Keratinocyte (primary cell): ENCODE results near the gene SHISA4.

Source experiments
- CTCF ChIP-seq, 3 experiments: IDR thresholded peaks in 1 of 3; conservative IDR thresholded peaks in 1 of 3; optimal IDR thresholded peaks in 1 of 3; 2 replicates in 2 of 3; 3 replicates in 1 of 3; pipeline versions ENCODE3 to v1.5.1; 2011; ENCODE audit warnings: low read length in 3 of 3, mild to moderate bottlenecking in 3 of 3, moderate library complexity in 2 of 3, control low read depth in 1 of 3, inconsistent platforms in 1 of 3; ENCODE audit not compliant: insufficient read depth in 2 of 3; ENCODE audit errors: extremely low read depth in 1 of 3
- EZH2 ChIP-seq: IDR thresholded peaks from one replicate; pipeline ENCODE4 v1.6.1; 2012; ENCODE audit warnings: inconsistent platforms, mild to moderate bottlenecking, low read length, moderate library complexity

- TF ChIP-seq CTCF (optimal IDR thresholded peaks at IDR 0.05 in 1 of 3, IDR thresholded peaks at IDR 0.05 in 1 of 3, conservative IDR thresholded peaks at IDR 0.05 in 1 of 3; ENCODE audit: extremely low read depth in 1 of 3, insufficient read depth in 2 of 3, low read length in 3 of 3) (no peak), EZH2 (no peak)
These were observed 36.7 kb upstream of the SHISA4 start for GRCh38 chr1:201851949-201852348.
